Measurements from ENCODE around the gene C3orf80.
"Not testable (repeated sequence)": the region's sequence is repeated elsewhere in the genome, so short reads cannot be mapped to it uniquely, and the experiment has no call there.

Gene C3orf80

GRCh38 chr3:160225176-160226025 lies at the start of gene C3orf80:
C3orf80 (plus strand) TSS chr3:160225422; CDS start chr3:160225636, 214 bp downstream.
- no peak for DNase-seq

- DNase-seq = no peak
These were observed 48.3 kb upstream of the C3orf80 start for GRCh38 chr3:160176923-160177322.

GRCh38 chr3:160178661-160179060 lies 46.6 kb upstream of the C3orf80 start:
- not testable (repeated sequence) for DNase-seq

- DNase-seq = not testable (repeated sequence)
These were observed 45.8 kb upstream of the C3orf80 start for GRCh38 chr3:160179403-160179802.

GRCh38 chr3:160179906-160180305 lies 45.3 kb upstream of the C3orf80 start:
- DNase-seq = no peak

GRCh38 chr3:160180581-160181216 lies 44.5 kb upstream of the C3orf80 start:
- peak; percentile 40 for DNase-seq

- DNase-seq = no peak
These were observed 41.7 kb upstream of the C3orf80 start for GRCh38 chr3:160183345-160184076.

GRCh38 chr3:160184655-160185054 lies 40.6 kb upstream of the C3orf80 start:
- DNase-seq = no peak

- no peak for DNase-seq
These were observed 39.5 kb upstream of the C3orf80 start for GRCh38 chr3:160185751-160186150.

GRCh38 chr3:160187288-160187687 lies 37.9 kb upstream of the C3orf80 start:
- DNase-seq = no peak

- DNase-seq = no peak
These were observed 32.8 kb upstream of the C3orf80 start for GRCh38 chr3:160192310-160193029.

GRCh38 chr3:160193644-160194192 lies 31.5 kb upstream of the C3orf80 start:
- no peak for DNase-seq

GRCh38 chr3:160194438-160194837 lies 30.8 kb upstream of the C3orf80 start:
- no peak for DNase-seq

- DNase-seq = no peak
These were observed 30.1 kb upstream of the C3orf80 start for GRCh38 chr3:160195106-160195505.

- no peak for DNase-seq
These were observed 28.6 kb upstream of the C3orf80 start for GRCh38 chr3:160196511-160197104.

GRCh38 chr3:160199108-160199507 lies 26.1 kb upstream of the C3orf80 start:
- no peak for DNase-seq

GRCh38 chr3:160200353-160200752 lies 24.9 kb upstream of the C3orf80 start:
- DNase-seq = no peak

GRCh38 chr3:160204396-160205011 lies 20.7 kb upstream of the C3orf80 start:
- not testable (repeated sequence) for DNase-seq

- no peak for DNase-seq
These were observed 19.6 kb upstream of the C3orf80 start for GRCh38 chr3:160205606-160206005.

GRCh38 chr3:160210341-160210740 lies 14.9 kb upstream of the C3orf80 start:
- no peak for DNase-seq

- DNase-seq = no peak
These were observed 14.4 kb upstream of the C3orf80 start for GRCh38 chr3:160210799-160211221.

- no peak for DNase-seq
These were observed 12.0 kb upstream of the C3orf80 start for GRCh38 chr3:160213191-160213590.

Data from DMS153 (cell line).